Neuronal stem cell (in vitro differentiated cells): ENCODE results near the gene NEK11.

Experiments
- DNase-seq: peaks from one replicate; pipeline ENCODE4 v3.0.0-alpha.2; 2013; ENCODE audit warnings: low spot score
- H2AFZ ChIP-seq: one replicate; pipeline ENCODE4 v1.6.1; 2013; ENCODE audit warnings: mild to moderate bottlenecking, low read length, inconsistent platforms
- H2AK5ac ChIP-seq: 2 replicates; pipeline ENCODE4 v1.6.1; 2013; ENCODE audit warnings: low read depth, mild to moderate bottlenecking, inconsistent platforms, low read length, moderate library complexity, mixed read lengths
- H2BK120ac ChIP-seq: 2 replicates; pipeline ENCODE4 v1.6.1; 2013; ENCODE audit warnings: low read depth, mild to moderate bottlenecking, inconsistent platforms, low read length, moderate library complexity, mixed read lengths
- H2BK12ac ChIP-seq: one replicate; pipeline ENCODE4 v1.6.1; 2013; ENCODE audit warnings: low read length, inconsistent platforms
- H2BK15ac ChIP-seq: 2 replicates; pipeline ENCODE4 v1.6.1; 2013; ENCODE audit warnings: mild to moderate bottlenecking, low read length, inconsistent platforms, mixed read lengths
- H2BK5ac ChIP-seq: one replicate; pipeline ENCODE4 v1.6.1; 2013; ENCODE audit warnings: inconsistent platforms, mild to moderate bottlenecking, low read length, moderate library complexity
- H3K14ac ChIP-seq: one replicate; pipeline ENCODE4 v1.6.1; 2013; ENCODE audit warnings: low read length, inconsistent platforms
- H3K18ac ChIP-seq: 2 replicates; pipeline ENCODE4 v1.6.1; 2013; ENCODE audit warnings: low read length, inconsistent platforms
- H3K23ac ChIP-seq: 2 replicates; pipeline ENCODE4 v1.6.1; 2013; ENCODE audit warnings: low read depth, mild to moderate bottlenecking, mixed read lengths, low read length, inconsistent platforms; ENCODE audit not compliant: poor library complexity
- H3K27ac ChIP-seq: replicated peaks from 3 replicates; pipeline ENCODE4 v1.5.1; 2013; ENCODE audit warnings: low read length, inconsistent platforms
- H3K27me3 ChIP-seq, 3 experiments: 2 replicates each; pipeline ENCODE4 v1.6.1; 2013; ENCODE audit warnings: low read length in 3 of 3, mild to moderate bottlenecking in 2 of 3, inconsistent platforms in 1 of 3, low read depth in 1 of 3, mixed read lengths in 1 of 3, moderate library complexity in 1 of 3; ENCODE audit not compliant: control insufficient read depth in 3 of 3, insufficient read depth in 3 of 3
- H3K36me3 ChIP-seq, 2 donors: replicated peaks in 1 of 2; 2 replicates each; pipeline ENCODE4 v1.6.1; 2013; ENCODE audit warnings: low read length in 2 of 2; ENCODE audit not compliant: control insufficient read depth in 2 of 2, insufficient read depth in 2 of 2
- H3K4ac ChIP-seq: 2 replicates; pipeline ENCODE4 v1.6.1; 2013; ENCODE audit warnings: inconsistent platforms, mild to moderate bottlenecking, low read length, moderate library complexity
- H3K4me1 ChIP-seq, 2 donors: 1 replicate in 1 of 2; 2 replicates in 1 of 2; pipeline ENCODE4 v1.6.1; 2013; ENCODE audit warnings: low read length in 2 of 2, low read depth in 1 of 2; ENCODE audit not compliant: control insufficient read depth in 2 of 2, insufficient read depth in 1 of 2
- H3K4me2 ChIP-seq: one replicate; pipeline ENCODE4 v1.6.1; 2013; ENCODE audit warnings: mild to moderate bottlenecking, low read length, inconsistent platforms; ENCODE audit not compliant: insufficient read depth, poor library complexity, severe bottlenecking
- H3K4me3 ChIP-seq, 2 donors: 2 replicates each; pipeline ENCODE4 v1.5.1; 2013; ENCODE audit warnings: low read length in 2 of 2, mild to moderate bottlenecking in 2 of 2, inconsistent platforms in 1 of 2, moderate library complexity in 1 of 2
- H3K79me1 ChIP-seq: one replicate; pipeline ENCODE4 v1.6.1; 2013; ENCODE audit warnings: low read depth, mild to moderate bottlenecking, inconsistent platforms, low read length, moderate library complexity
- H3K9ac ChIP-seq: one replicate; pipeline ENCODE4 v1.6.1; 2013; ENCODE audit warnings: mild to moderate bottlenecking, low read depth, low read length, inconsistent platforms; ENCODE audit not compliant: poor library complexity
- H3K9me3 ChIP-seq, 2 donors: replicated peaks in 1 of 2; 2 replicates each; pipeline versions ENCODE3 to v1.6.1; 2013; ENCODE audit warnings: low read length in 2 of 2, mild to moderate bottlenecking in 2 of 2, inconsistent platforms in 1 of 2, low read depth in 1 of 2, mixed read lengths in 1 of 2, moderate library complexity in 1 of 2; ENCODE audit not compliant: control insufficient read depth in 2 of 2, insufficient read depth in 1 of 2
- H4K8ac ChIP-seq: one replicate; pipeline ENCODE4 v1.6.1; 2013; ENCODE audit warnings: low read depth, mild to moderate bottlenecking, inconsistent platforms, low read length, moderate library complexity
- H4K91ac ChIP-seq: one replicate; pipeline ENCODE4 v1.6.1; 2013; ENCODE audit warnings: low read length, low read depth, mild to moderate bottlenecking, inconsistent platforms; ENCODE audit not compliant: poor library complexity
- WGBS, 2 donors: extraction: QIAGEN DNeasy Blood & Tissue Kit; methylation state at CpG; one replicate each; pipeline ENCODE4 v1.1.7; 2013; ENCODE audit warnings: missing lambda C conversion rate in 2 of 2, mixed read lengths in 1 of 2; ENCODE audit not compliant: insufficient read length in 2 of 2, insufficient replicate concordance in 1 of 2; ENCODE audit errors: extremely low coverage in 2 of 2; 5-methylcytosine and 5-hydroxymethylcytosine counted together

The NEK11 gene

DNA sequence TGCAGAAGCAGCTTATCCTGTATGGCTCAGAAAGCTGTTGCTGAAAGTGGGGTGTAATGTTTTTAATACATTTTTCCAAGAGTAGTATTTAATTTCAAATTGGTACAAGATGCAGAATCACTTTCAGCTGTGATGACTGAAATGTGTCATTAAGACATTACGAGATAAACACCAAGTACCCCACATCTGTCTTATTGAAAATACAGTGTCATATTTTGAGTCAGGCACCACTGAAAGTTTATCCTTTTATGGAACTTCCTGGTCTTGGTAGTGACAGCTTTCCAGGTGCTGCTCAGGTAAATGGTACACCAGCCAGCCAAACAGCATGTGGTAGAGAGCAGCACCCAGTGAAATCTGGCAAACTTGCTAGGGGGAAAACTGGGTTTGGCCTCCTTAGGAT is 17.0 kb upstream of the NEK11 start:
- WGBS, 2 donors, result no CpG with 5 or more reads among the region's 1 CpG
- Histone ChIP-seq H3K4ac (no peak overlapping the region), H3K9me3 (no peaks in the 10 kb centered on the region), H4K8ac (no peak overlapping the region), H3K23ac (no peak overlapping the region), H3K4me3 (no peak overlapping the region), H3K27me3 (no peaks in the 10 kb centered on the region), H3K9ac (no peak overlapping the region), H3K4me2 (no peak overlapping the region), H2BK5ac (no peak overlapping the region), H2BK120ac (no peak overlapping the region), H2AFZ (no peak overlapping the region), H2AK5ac (no peak overlapping the region), H3K18ac (no peak overlapping the region), H2BK15ac (no peak overlapping the region), H4K91ac (no peak overlapping the region), H3K4me1 (no peaks in the 10 kb centered on the region), H2BK12ac (no peak overlapping the region), H3K79me1 (no peaks in the 10 kb centered on the region), H3K36me3 (peaks cover 3 to 50% of the 10 kb centered on the region in 2 donors), H3K14ac (no peak overlapping the region), H3K27ac (no peak overlapping the region)
- DNase-seq, result no peak

- H2BK5ac ChIP-seq, result no peak overlapping the region
- H2BK15ac ChIP-seq, result no peak overlapping the region
- H3K27ac ChIP-seq, result no peak overlapping the region
- no peak overlapping the region for H2BK120ac ChIP-seq
- H3K4ac ChIP-seq, result no peak overlapping the region
- H4K91ac ChIP-seq, result no peak overlapping the region
- DNase-seq, result no peak
- no peaks in the 10 kb centered on the region for H3K4me1 ChIP-seq
- H4K8ac ChIP-seq, result no peak overlapping the region
- H3K79me1 ChIP-seq, result no peaks in the 10 kb centered on the region
- H2BK12ac ChIP-seq, result no peak overlapping the region
- no peak overlapping the region for H3K4me2 ChIP-seq
- no CpG with 5 or more reads among the region's 3 CpGs for WGBS, 2 donors
- H2AFZ ChIP-seq, result no peak overlapping the region
- H3K27me3 ChIP-seq, result no peaks in the 10 kb centered on the region
- no peak overlapping the region for H3K18ac ChIP-seq
- peaks cover 6 to 18% of the 10 kb centered on the region in 2 donors for H3K36me3 ChIP-seq
- no peak overlapping the region for H3K4me3 ChIP-seq
- no peak overlapping the region for H3K9ac ChIP-seq
- H3K14ac ChIP-seq, result no peak overlapping the region
- no peak overlapping the region for H3K23ac ChIP-seq
- no peaks in the 10 kb centered on the region for H3K9me3 ChIP-seq
- H2AK5ac ChIP-seq, result no peak overlapping the region
Measured at GRCh38 chr3:131018970-131019369, 7.7 kb upstream of the NEK11 start.

DNA sequence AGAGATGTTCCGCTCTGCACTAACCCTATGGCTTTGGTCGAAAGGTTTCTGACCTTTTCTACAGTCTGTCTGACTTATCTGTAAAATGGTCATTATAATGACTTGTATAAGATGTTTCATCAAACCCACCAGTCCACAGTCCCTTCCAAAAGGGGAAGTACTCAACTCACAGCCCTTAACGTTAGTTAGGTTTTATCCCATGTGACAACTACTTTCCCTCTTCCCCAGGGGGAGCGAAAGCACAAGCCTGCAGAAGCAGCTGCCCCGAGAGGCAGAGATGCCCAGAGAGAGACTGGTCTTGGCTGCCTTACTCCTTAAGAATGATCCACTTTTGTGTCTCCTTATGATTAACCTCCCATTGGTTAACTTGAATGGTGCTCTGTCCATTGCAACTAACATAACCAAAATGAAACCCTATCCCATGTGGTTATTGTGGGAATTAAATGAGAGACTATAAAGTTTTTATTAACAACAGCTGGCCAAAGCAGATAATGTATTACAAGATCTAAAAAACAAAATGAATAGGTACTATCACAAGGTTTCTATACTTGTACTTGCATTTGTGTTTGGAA is 6.5 kb upstream of the NEK11 start:
- Histone ChIP-seq H2BK120ac (no peak overlapping the region), H3K9me3 (no peaks in the 10 kb centered on the region), H3K27ac (no peak overlapping the region), H3K4me2 (no peak overlapping the region), H2AFZ (no peak overlapping the region), H3K4ac (no peak overlapping the region), H2BK12ac (no peak overlapping the region), H4K91ac (no peak overlapping the region), H3K36me3 (peaks cover 8 to 18% of the 10 kb centered on the region in 2 donors), H3K18ac (no peak overlapping the region), H2BK15ac (no peak overlapping the region), H3K14ac (no peak overlapping the region), H3K9ac (no peak overlapping the region), H4K8ac (no peak overlapping the region), H3K79me1 (no peaks in the 10 kb centered on the region), H3K4me1 (no peaks in the 10 kb centered on the region), H2BK5ac (no peak overlapping the region), H3K23ac (no peak overlapping the region), H3K4me3 (no peak overlapping the region), H2AK5ac (no peak overlapping the region), H3K27me3 (no peaks in the 10 kb centered on the region)
- no CpG with 5 or more reads among the region's 5 CpGs for WGBS, 2 donors
- DNase-seq, result no peak

- no CpG with 5 or more reads among the region's 1 CpG for WGBS, 2 donors
- Histone ChIP-seq H3K23ac (no peak overlapping the region), H4K91ac (no peak overlapping the region), H3K27ac (no peak overlapping the region), H3K79me1 (no peaks in the 10 kb centered on the region), H2AFZ (no peak overlapping the region), H2BK15ac (no peak overlapping the region), H2AK5ac (no peak overlapping the region), H3K9me3 (no peaks in the 10 kb centered on the region), H4K8ac (no peak overlapping the region), H3K14ac (no peak overlapping the region), H3K18ac (no peak overlapping the region), H3K9ac (no peak overlapping the region), H2BK12ac (no peak overlapping the region), H3K36me3 (peaks cover 0 to 4% of the 10 kb centered on the region in 2 donors), H2BK120ac (no peak overlapping the region), H3K27me3 (no peaks in the 10 kb centered on the region), H2BK5ac (no peak overlapping the region), H3K4me2 (no peak overlapping the region), H3K4me3 (no peak overlapping the region), H3K4ac (no peak overlapping the region), H3K4me1 (peaks cover 0 to 3% of the 10 kb centered on the region in 2 donors)
- DNase-seq, result no peak
Measured at GRCh38 chr3:131025539-131025938, 1.1 kb upstream of the NEK11 start.
